NCI-H510A treated with DMSO at 0.1 percent for 48 hours (cell line): Measurements from ENCODE around the gene TK2.

ENCODE experiments used
- DNase-seq: peaks from one replicate; lab custom pipeline; 2025; lab: John Stamatoyannopoulos, UW

TK2 gene

GRCh38 chr16:66481943-66482390 is 68.0 kb downstream of the TK2 start:
- DNase-seq = no peak

GRCh38 chr16:66481081-66481942 is 68.6 kb downstream of the TK2 start:
- no peak for DNase-seq

- DNase-seq = no peak
Observed at GRCh38 chr16:66480265-66481080, 69.4 kb downstream of the TK2 start.

- DNase-seq = no peak
Observed at GRCh38 chr16:66479661-66480264, 70.2 kb downstream of the TK2 start.

GRCh38 chr16:66478733-66479511 is 71.0 kb downstream of the TK2 start:
- peak; percentile 62 for DNase-seq

- no peak for DNase-seq
Observed at GRCh38 chr16:66477028-66477515, 72.8 kb downstream of the TK2 start.

- no peak for DNase-seq
Observed at GRCh38 chr16:66476328-66477027, 73.4 kb downstream of the TK2 start.

- no peak for DNase-seq
Observed at GRCh38 chr16:66475232-66475631, 74.7 kb downstream of the TK2 start.

GRCh38 chr16:66474750-66475199 is 75.1 kb downstream of the TK2 start:
- DNase-seq = peak; percentile 94

- peak; percentile 9 for DNase-seq
Observed at GRCh38 chr16:66473654-66474519, 76.0 kb downstream of the TK2 start.

GRCh38 chr16:66473051-66473571 is 76.8 kb downstream of the TK2 start:
- DNase-seq = no peak

GRCh38 chr16:66471716-66472393 is 78.1 kb downstream of the TK2 start:
- no peak for DNase-seq

GRCh38 chr16:66471264-66471663 is 78.7 kb downstream of the TK2 start:
- no peak for DNase-seq

- DNase-seq = no peak
Observed at GRCh38 chr16:66470556-66470955, 79.4 kb downstream of the TK2 start.

GRCh38 chr16:66469947-66470546 is 79.9 kb downstream of the TK2 start:
- no peak for DNase-seq

GRCh38 chr16:66469291-66469946 is 80.5 kb downstream of the TK2 start:
- DNase-seq = no peak

- no peak for DNase-seq
Observed at GRCh38 chr16:66468321-66468965, 81.5 kb downstream of the TK2 start.

- DNase-seq = no peak
Observed at GRCh38 chr16:66467611-66468010, 82.3 kb downstream of the TK2 start.
